HG03097 (cell line): Measurements from ENCODE around the gene TNNT3.

Source experiments
- ATAC-seq: cut with Tn5 transposase; IDR thresholded peaks from one replicate; pipeline ENCODE4 v1.9.1; 2021; ENCODE audit not compliant: unreplicated experiment, low FRiP score

TNNT3 gene

GRCh38 chr11:1920128-1920908 lies 815 bp downstream of the TNNT3 start:
- ATAC-seq: no peak

DNA sequence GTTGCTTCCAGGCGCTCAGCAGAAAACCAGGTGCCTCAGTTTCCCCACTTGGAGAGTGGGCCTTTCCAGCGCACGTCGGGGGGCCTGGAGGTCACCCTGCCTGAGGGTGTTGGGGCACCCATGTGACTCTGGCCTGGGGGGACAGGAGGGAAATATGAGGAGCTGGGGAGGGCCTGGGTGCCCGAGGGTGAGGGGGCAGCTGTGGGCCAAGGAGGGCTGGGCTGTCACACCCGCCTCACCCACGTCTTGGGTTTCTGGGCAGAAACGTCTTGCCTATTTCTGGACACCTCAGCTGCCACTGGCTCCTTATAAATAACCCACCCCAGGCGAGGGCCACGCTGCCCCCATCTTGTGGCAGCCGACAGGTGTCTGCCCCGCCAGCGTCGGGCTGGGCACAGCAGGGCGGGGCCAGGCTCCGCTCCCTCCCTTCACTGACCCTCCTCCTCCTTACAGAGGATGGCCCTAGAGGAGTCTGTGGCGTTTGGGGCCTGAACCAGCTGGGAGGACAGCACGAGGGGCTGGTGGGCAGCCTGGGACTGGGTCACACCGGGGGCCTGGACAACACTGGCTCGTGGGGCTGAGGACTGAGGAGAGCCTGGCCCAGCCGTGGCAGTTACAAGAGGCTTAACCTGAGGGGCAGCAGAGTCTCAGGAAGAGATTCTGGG lies 1.5 kb downstream of the TNNT3 start:
- no peak for ATAC-seq

DNA sequence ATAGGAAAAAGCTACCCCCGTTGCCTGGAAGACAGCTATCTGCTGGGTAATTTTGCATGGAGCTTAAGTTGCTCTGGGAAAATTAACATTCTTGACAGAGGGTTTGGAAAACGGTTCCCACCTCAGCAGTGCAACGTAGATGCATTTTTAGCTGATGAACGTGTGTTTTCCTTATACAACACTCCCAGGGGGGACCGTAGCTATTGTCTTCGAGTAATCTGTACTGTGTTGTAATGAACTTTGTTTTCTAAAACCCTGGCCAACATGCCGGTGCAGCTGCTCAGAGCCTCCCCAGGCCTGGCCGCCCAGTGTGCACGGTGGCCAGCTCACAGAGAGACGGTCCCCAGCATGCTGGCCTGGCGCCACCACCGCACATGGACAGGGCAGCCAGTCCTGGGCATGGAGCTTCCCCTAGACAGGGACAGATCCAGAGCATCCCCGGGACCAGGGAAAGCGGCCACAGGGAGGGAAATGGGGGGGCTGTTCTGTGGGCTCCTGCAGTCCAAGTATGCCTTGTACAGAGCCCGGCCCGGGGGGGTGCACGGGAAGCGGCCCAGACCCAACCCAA lies 2.2 kb downstream of the TNNT3 start:
- no peak for ATAC-seq

GRCh38 chr11:1922481-1923081 lies 3.1 kb downstream of the TNNT3 start:
- ATAC-seq: no peak

DNA sequence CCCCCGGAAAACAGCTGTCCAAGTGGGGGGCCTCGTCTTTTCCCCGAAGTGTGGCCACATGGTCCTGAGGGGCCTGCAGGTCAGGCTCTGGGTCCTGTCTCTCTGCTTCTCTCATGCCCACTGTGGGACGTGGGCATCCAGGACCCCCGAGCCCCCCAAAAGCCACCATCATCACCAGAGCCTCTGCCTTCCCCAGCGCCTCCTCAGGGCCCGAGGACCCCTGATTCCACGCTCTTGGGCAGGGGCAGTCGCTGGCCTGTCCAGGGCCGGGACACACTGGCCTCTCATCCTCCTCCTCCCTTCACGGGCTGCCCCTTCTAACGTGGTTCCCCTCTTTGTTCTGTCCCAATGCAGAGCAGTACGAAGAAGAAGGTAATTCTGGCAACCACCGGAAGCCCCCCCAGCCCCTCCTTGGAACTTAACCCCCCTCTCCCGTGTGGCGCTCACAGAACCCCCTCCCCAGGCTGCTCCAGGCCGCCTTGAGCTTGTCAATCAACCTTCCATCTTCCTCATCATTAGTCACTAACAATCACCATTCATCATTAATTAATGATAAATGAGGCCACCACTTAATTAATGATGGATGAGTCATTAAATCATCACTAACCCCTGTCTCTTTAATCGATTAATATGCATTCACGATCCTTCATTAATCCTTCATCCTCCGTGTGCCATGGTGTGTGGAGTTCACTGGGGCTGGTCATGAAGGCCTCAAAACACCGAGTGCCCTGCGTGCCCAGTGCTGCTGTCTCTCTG lies 3.9 kb downstream of the TNNT3 start:
- ATAC-seq: no peak

DNA sequence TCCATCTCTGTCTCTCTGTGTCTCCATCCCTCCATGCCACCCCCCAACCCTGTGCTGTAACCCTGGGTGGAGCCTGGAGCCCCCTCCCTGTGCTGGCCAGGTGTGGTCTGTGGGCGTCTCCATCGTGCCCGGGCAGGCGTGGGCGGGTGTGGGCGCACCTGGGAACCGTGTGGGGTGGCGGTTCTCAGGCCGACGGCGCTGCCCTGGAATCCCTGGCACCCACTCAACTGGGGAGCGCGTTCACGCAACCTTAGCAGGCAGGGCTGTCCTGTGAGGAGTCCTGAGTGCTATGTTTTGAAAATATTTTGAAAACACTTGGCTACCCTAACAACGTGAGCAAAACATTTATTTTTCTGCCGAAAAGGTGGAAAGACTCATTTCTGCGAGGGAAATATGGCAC lies 4.7 kb downstream of the TNNT3 start:
- ATAC-seq: no peak

GRCh38 chr11:1924646-1925372 lies 5.3 kb downstream of the TNNT3 start:
- no peak for ATAC-seq

DNA sequence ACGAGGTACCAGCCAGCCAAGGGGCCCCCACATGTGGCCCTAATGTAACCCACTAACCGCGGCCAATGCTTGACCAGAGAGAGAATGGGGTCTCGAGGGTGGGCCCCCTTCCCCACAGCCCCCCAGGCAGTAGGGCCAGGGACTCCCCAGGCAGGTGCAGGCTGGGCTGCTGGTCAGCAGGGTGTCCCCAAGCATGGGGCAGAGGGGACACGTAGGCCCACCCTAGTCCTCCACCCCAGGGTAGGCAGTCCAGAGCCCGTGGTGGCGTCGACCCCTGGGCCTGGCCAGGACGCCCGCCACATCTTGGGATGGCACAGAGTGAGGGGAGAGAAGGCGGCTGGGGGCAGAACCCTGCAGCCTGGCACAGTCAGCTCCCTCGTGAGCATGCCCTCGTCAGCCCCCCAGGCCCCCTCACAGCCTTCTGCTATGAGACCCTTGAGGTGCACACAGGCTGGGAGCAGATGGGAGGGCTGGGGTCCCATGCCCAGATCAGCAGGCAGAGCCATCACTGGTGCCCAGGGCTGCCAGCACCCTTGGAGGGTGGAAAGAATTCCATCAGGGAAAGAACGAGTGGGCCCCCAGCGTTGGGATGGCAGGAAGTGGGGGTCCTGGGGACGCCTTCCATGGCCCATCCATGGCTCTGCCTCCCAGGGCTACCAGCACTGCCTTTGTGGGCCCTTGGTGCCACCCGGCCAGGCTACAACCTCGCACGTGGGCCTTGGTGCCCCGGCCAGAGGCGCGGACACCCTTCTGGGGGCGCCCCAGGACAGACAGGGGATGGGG lies 6.1 kb downstream of the TNNT3 start:
- no peak for ATAC-seq

GRCh38 chr11:1926156-1927025 lies 6.9 kb downstream of the TNNT3 start:
- ATAC-seq: no peak

GRCh38 chr11:1927026-1927847 lies 7.7 kb downstream of the TNNT3 start:
- ATAC-seq: no peak

- ATAC-seq: no peak
Measured at GRCh38 chr11:1927848-1928469, 8.5 kb downstream of the TNNT3 start.

GRCh38 chr11:1928470-1928890 lies 9.0 kb downstream of the TNNT3 start:
- ATAC-seq: no peak

DNA sequence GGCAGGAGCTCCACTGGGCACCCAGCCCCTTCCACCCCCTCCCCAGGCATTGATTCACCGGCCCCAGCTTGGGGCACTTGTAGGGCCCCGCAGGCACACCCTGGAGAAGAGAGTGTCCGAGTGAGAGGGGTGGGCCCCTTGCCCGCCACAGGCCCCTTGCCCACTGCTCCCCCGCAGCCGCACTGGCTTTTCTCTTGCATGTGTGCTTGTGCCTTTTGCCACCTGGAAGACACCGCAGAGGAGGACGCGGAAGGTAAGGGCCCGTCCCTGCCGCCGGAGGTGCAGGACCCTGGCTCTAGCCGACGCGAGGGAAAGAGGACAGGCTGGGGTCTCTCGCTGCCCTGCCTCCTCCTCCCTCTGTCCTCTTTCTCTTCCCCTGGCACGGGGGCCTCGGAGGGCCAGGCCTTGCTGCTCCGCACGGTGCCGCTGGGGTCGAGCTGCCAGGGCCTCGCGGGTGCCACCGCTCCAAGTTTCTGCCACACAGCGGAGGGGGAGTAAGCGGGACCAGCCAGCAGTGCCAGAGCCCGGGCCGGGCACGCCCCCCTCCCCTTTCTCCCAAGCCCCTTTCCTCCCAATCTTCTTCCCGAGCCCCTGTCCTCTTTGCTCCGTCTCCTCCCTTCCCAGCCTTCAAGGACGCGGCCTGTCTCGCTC lies 9.5 kb downstream of the TNNT3 start:
- no peak for ATAC-seq

- no peak for ATAC-seq
Measured at GRCh38 chr11:1929621-1930461, 10.3 kb downstream of the TNNT3 start.

DNA sequence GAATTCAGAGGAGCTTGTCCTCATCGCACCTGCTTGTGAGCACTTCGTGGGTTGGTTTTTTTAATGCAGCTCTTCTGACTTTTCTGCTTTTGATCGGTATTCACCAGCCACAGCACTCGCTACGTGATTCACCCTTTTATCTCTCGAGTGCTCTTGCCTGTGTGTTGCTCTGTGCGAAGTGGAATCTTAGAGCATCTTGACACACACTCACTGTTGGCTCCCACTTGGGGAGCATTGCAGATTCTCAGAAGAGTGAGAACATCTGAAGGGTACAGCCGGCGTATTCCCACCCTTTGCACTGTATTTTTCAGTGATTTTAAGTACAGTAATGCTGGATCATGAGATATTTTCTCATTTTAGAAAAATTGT lies 10.9 kb downstream of the TNNT3 start:
- ATAC-seq: no peak
